ENCODE measurements around the gene ANGPTL5.
"Not testable (repeated sequence)": the region's sequence is repeated elsewhere in the genome, so short reads cannot be mapped to it uniquely, and the experiment has no call there.

ANGPTL5 gene

GRCh38 chr11:101885631-101886030, 30.7 kb downstream of the ANGPTL5 start:
- no peak for DNase-seq (ENCODE audit: low spot score)

GRCh38 chr11:101881586-101881985, 34.7 kb downstream of the ANGPTL5 start:
- no peak for DNase-seq (ENCODE audit: low spot score)

GRCh38 chr11:101880222-101880621, 36.1 kb downstream of the ANGPTL5 start:
- peak; percentile 33 for DNase-seq (ENCODE audit: low spot score)

- DNase-seq (ENCODE audit: low spot score) = no peak
Observed at GRCh38 chr11:101872171-101872882, 44.0 kb downstream of the ANGPTL5 start.

GRCh38 chr11:101870510-101870909, 45.8 kb downstream of the ANGPTL5 start:
- peak; percentile 48 for DNase-seq (ENCODE audit: low spot score)

- no peak for DNase-seq (ENCODE audit: low spot score)
Observed at GRCh38 chr11:101867951-101868350, 48.4 kb downstream of the ANGPTL5 start.

- peak; percentile 28 for DNase-seq (ENCODE audit: low spot score)
Observed at GRCh38 chr11:101866619-101867491, 49.5 kb downstream of the ANGPTL5 start.

GRCh38 chr11:101864098-101864497, 52.2 kb downstream of the ANGPTL5 start:
- no peak for DNase-seq (ENCODE audit: low spot score)

GRCh38 chr11:101863361-101863760, 53.0 kb downstream of the ANGPTL5 start:
- DNase-seq (ENCODE audit: low spot score) = peak; percentile 67

- DNase-seq (ENCODE audit: low spot score) = peak; percentile 66
Observed at GRCh38 chr11:101862391-101863233, 53.7 kb downstream of the ANGPTL5 start.

GRCh38 chr11:101860696-101861427, 55.5 kb downstream of the ANGPTL5 start:
- peak; percentile 78 for DNase-seq (ENCODE audit: low spot score)

GRCh38 chr11:101852260-101852659, 64.1 kb downstream of the ANGPTL5 start:
- not testable (repeated sequence) for DNase-seq (ENCODE audit: low spot score)

- peak; percentile 13 for DNase-seq (ENCODE audit: low spot score)
Observed at GRCh38 chr11:101848262-101848661, 68.1 kb downstream of the ANGPTL5 start.

GRCh38 chr11:101844608-101845007, 71.7 kb downstream of the ANGPTL5 start:
- no peak for DNase-seq (ENCODE audit: low spot score)

GRCh38 chr11:101840704-101841103, 75.6 kb downstream of the ANGPTL5 start:
- DNase-seq (ENCODE audit: low spot score) = no peak
